ENCODE measurements around the gene SLF2. TPM values are rescaled to one million over a fixed set of nuclear protein-coding genes. Genes with fewer than 3 reads are reported as not detected.

Gene SLF2
- total RNA-seq, 1 experiment from 2014 or later, result 14.3 TPM

DNA sequence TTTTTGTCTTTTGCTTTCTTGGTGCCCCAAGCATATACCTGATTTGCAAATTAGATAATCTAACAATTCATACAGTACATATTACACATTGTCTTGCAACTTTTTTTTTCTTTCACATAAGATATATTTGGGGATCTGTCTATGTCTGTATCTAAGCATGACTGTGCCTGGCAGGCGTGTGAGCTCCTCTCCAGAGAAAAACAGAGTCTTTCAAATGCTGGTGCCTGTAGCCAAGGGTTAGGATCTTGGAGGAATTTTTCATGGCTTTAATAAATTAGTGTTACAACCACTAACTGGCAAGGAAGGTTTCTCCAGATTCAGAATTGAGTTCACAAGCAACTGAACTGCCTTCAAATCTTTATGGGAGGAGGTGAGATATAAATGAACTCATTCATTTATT, 14.8 kb upstream of the SLF2 start (continued):
- TF ChIP-seq, protein P1, sequence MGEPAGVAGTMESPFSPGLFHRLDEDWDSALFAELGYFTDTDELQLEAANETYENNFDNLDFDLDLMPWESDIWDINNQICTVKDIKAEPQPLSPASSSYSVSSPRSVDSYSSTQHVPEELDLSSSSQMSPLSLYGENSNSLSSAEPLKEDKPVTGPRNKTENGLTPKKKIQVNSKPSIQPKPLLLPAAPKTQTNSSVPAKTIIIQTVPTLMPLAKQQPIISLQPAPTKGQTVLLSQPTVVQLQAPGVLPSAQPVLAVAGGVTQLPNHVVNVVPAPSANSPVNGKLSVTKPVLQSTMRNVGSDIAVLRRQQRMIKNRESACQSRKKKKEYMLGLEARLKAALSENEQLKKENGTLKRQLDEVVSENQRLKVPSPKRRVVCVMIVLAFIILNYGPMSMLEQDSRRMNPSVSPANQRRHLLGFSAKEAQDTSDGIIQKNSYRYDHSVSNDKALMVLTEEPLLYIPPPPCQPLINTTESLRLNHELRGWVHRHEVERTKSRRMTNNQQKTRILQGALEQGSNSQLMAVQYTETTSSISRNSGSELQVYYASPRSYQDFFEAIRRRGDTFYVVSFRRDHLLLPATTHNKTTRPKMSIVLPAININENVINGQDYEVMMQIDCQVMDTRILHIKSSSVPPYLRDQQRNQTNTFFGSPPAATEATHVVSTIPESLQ (CRISPR knock-in tag; IDR thresholded peaks at IDR 0.05), result no peak
- TF ChIP-seq CBFB (CRISPR knock-in tag; IDR thresholded peaks at IDR 0.05; ENCODE audit: low read depth), result no peak
- no peak for TF ChIP-seq AR (CRISPR knock-in tag; IDR thresholded peaks at IDR 0.05)
- TF ChIP-seq, protein P2, sequence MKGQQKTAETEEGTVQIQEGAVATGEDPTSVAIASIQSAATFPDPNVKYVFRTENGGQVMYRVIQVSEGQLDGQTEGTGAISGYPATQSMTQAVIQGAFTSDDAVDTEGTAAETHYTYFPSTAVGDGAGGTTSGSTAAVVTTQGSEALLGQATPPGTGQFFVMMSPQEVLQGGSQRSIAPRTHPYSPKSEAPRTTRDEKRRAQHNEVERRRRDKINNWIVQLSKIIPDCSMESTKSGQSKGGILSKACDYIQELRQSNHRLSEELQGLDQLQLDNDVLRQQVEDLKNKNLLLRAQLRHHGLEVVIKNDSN (CRISPR knock-in tag; IDR thresholded peaks at IDR 0.05), result no peak
- TF ChIP-seq, protein P3, sequence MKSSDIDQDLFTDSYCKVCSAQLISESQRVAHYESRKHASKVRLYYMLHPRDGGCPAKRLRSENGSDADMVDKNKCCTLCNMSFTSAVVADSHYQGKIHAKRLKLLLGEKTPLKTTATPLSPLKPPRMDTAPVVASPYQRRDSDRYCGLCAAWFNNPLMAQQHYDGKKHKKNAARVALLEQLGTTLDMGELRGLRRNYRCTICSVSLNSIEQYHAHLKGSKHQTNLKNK (CRISPR knock-in tag; IDR thresholded peaks at IDR 0.05), result no peak
- no peak for TF ChIP-seq CREM (CRISPR knock-in tag; IDR thresholded peaks at IDR 0.05)
- no peak for TF ChIP-seq CDX4 (CRISPR knock-in tag; IDR thresholded peaks at IDR 0.05; ENCODE audit: borderline replicate concordance)

- DNase-seq (ENCODE audit: low spot score), result no peak
- H3K9me3 Mint-ChIP-seq, result no peaks in the 10 kb centered on the region
- TF ChIP-seq CREB1 (CRISPR knock-in tag; IDR thresholded peaks at IDR 0.05), result no peak
- no peak for TF ChIP-seq RORB (CRISPR knock-in tag; IDR thresholded peaks at IDR 0.05)
- TF ChIP-seq ZNF423 (CRISPR knock-in tag; IDR thresholded peaks at IDR 0.05), result no peak
- no peak for TF ChIP-seq ZNF416 (CRISPR knock-in tag; IDR thresholded peaks at IDR 0.05)
- no peak for TF ChIP-seq E2F1 (CRISPR knock-in tag; IDR thresholded peaks at IDR 0.05)
- TF ChIP-seq GRHL2 (CRISPR knock-in tag; IDR thresholded peaks at IDR 0.05; ENCODE audit: insufficient replicate concordance, severe bottlenecking), result no peak
- TF ChIP-seq GTF2I (CRISPR knock-in tag; conservative IDR thresholded peaks at IDR 0.05), result no peak
- no peak for TF ChIP-seq ETV6 (CRISPR knock-in tag; IDR thresholded peaks at IDR 0.05)
- TF ChIP-seq KAT7 (CRISPR knock-in tag; IDR thresholded peaks at IDR 0.05; ENCODE audit: borderline replicate concordance), result no peak
- no peak for TF ChIP-seq NFE2L1 (CRISPR knock-in tag; IDR thresholded peaks at IDR 0.05)
- TF ChIP-seq HMGA2 (CRISPR knock-in tag; IDR thresholded peaks at IDR 0.05), result no peak
- TF ChIP-seq, protein P4, sequence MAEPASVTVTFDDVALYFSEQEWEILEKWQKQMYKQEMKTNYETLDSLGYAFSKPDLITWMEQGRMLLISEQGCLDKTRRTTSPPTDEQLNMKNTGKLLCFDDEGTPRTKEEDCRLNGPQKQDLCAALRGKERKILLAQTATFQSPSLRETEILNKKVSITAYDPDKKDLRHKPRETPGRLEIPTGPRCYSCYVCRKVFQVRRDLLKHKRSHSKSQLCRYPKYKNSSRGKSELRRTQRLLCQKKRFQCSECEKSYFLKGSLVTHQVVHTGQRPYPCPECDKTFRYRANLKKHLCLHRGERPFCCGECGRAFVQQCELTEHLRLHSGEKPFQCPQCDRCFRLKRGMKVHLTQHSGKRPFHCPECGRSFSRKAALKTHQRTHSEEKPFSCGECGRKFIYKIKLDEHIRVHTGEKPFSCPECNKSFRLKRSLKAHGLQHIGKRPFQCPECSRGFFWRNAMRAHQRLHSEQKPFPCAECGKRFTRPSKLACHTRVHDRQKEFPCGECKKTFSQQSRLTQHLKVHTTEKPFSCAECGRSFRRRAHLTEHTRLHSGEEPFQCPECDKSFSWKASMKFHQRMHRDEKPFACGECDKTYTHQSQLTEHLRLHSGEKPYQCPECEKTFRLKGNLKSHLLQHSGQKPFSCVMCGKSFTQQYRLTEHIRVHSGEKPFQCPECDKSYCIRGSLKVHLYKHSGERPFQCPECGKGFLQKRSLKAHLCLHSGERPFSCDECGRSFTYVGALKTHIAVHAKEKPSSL (CRISPR knock-in tag; conservative IDR thresholded peaks at IDR 0.05), result no peak
- TF ChIP-seq FOXP1 (CRISPR knock-in tag; IDR thresholded peaks at IDR 0.05; ENCODE audit: borderline replicate concordance), result no peak
- TF ChIP-seq ARID4B (CRISPR knock-in tag; IDR thresholded peaks at IDR 0.05; ENCODE audit: borderline replicate concordance), result no peak
- no peaks in the 10 kb centered on the region; the same call in 1 of the 2 replicates for H3K27me3 Mint-ChIP-seq (ENCODE audit: low read depth)
- no peak overlapping the region for H3K27ac Mint-ChIP-seq
- H3K4me3 Mint-ChIP-seq, result no peak overlapping the region
- no peak for ATAC-seq
- CTCF ChIA-PET, result interaction anchor here (0.9 kb wide), 1 partner anchor 116 kb away, joined by 3 read pairs; no protein-coding TSS in a partner anchor
- H3K4me1 Mint-ChIP-seq, result no peaks in the 10 kb centered on the region
- no peaks in the 10 kb centered on the region for H3K36me3 Mint-ChIP-seq
- POLR2A ChIA-PET, result no interaction called here
Observed at GRCh38 chr10:100899171-100899570, 13.6 kb upstream of the SLF2 start.

Measured in WTC11 (cell line).